Heart left ventricle (tissue), 13 donors: Measurements from ENCODE around the gene ERRFI1.
"Not testable (repeated sequence)": the region's sequence is repeated elsewhere in the genome, so short reads cannot be mapped to it uniquely, and the experiment has no call there.

Experiments
- CTCF ChIP-seq, 12 donors: fragments of 200-600 bp; sonication (generic) in 4 of 12; IDR thresholded peaks; one replicate each; pipeline versions ENCODE4 v1.5.0 to v1.8.0; 2018 to 2022; ENCODE audit warnings: antibody characterized with exemption in 12 of 12, mild to moderate bottlenecking in 5 of 12
- POLR2A ChIP-seq, 2 donors: fragments of 450-650 bp; IDR thresholded peaks; one replicate each; pipeline ENCODE4 v1.6.1; 2017; ENCODE audit warnings: antibody characterized with exemption in 2 of 2, mild to moderate bottlenecking in 2 of 2, moderate library complexity in 2 of 2
- donor health status: ischemic (EF 13 %, LVEDD 7.1; RV severe dilation, severe dysfunction).
- donor health status: DM: no; HTN: yes; CAD: no.
- donor health status: DM: no; HTN: no; CAD: no.
- donor health status: ischemic (EF 25% LVEDD 6.9; RV normal size, moderate dysfunction).
- donor health status: ischemic (EF 25% LVEDD 5.7; RV mildly dilated, moderate dysfunction).
- donor health status: ischemic (EF 35%, LVEDD 5.7; RV mildly dilated, moderate dysfunction).
- donor health status: nonischemic (EF 11% LVEDD 7.7; RV severe dilation, severe dysfunction).
- donor health status: DM: yes; HTN: yes; CAD: no.
- donor health status: PGD.
- donor health status: ischemic (EF 29% LVEDD 5.4; RV normal size, mild dysfunction).
- donor health status: nonischemic (EF 23%, LVEDD 6.1; RV moderate dilation, normal function).

- TF ChIP-seq CTCF, POLR2A (IDR thresholded peaks at IDR 0.05): not testable (repeated sequence)
These were observed 62.8 kb downstream of the ERRFI1 start for GRCh38 chr1:7963378-7963730.
